ENCODE results near the gene SCYL1. TPM values are rescaled to one million over a fixed set of nuclear protein-coding genes. Genes with fewer than 3 reads are reported as not detected.
A peak's percentile ranks its signal among the peaks of the same experiment; 100 is the strongest.

The SCYL1 gene
- total RNA-seq, 1 donor from 2014 or later: 91.1 TPM

GRCh38 chr11:65479184-65480145, 45.4 kb upstream of the SCYL1 start:
- no peak for DNase-seq (ENCODE audit: low spot score in 2 of 2, unreplicated experiment in 2 of 2)
- Mint-ChIP-seq H3K27me3 (ENCODE audit: low read depth) (no peaks in the 10 kb centered on the region), H3K9me3 (no peaks in the 10 kb centered on the region), H3K27ac (peak overlapping the region; percentile 13), H3K4me1 (peaks cover 32% of the 10 kb centered on the region), H3K4me3 (no peak overlapping the region), H3K36me3 (no peaks in the 10 kb centered on the region)
- TF ChIP-seq CTCF (IDR thresholded peaks at IDR 0.05; ENCODE audit: unreplicated experiment): no peak

GRCh38 chr11:65482306-65482850, 42.5 kb upstream of the SCYL1 start:
- Mint-ChIP-seq H3K4me3 (no peak overlapping the region), H3K27ac (peak overlapping the region; percentile 51), H3K36me3 (no peaks in the 10 kb centered on the region), H3K9me3 (no peaks in the 10 kb centered on the region), H3K27me3 (ENCODE audit: low read depth) (no peaks in the 10 kb centered on the region), H3K4me1 (peaks cover 38% of the 10 kb centered on the region)
- DNase-seq (ENCODE audit: low spot score in 2 of 2, unreplicated experiment in 2 of 2): no peak
- no peak for TF ChIP-seq CTCF (IDR thresholded peaks at IDR 0.05; ENCODE audit: unreplicated experiment)

GRCh38 chr11:65485920-65486219, 39.0 kb upstream of the SCYL1 start:
- no peak for TF ChIP-seq CTCF (IDR thresholded peaks at IDR 0.05; ENCODE audit: unreplicated experiment)
- Mint-ChIP-seq H3K36me3 (no peaks in the 10 kb centered on the region), H3K9me3 (no peaks in the 10 kb centered on the region), H3K4me3 (no peak overlapping the region), H3K27me3 (ENCODE audit: low read depth) (no peaks in the 10 kb centered on the region), H3K27ac (peak overlapping the region; percentile 100), H3K4me1 (peaks cover 55% of the 10 kb centered on the region)
- DNase-seq (ENCODE audit: low spot score in 2 of 2, unreplicated experiment in 2 of 2): no peak

- peak overlapping the region; percentile 100 for H3K27ac Mint-ChIP-seq
- no peaks in the 10 kb centered on the region for H3K27me3 Mint-ChIP-seq (ENCODE audit: low read depth)
- no peak for TF ChIP-seq CTCF (IDR thresholded peaks at IDR 0.05; ENCODE audit: unreplicated experiment)
- peaks cover 61% of the 10 kb centered on the region for H3K4me1 Mint-ChIP-seq
- H3K36me3 Mint-ChIP-seq: no peaks in the 10 kb centered on the region
- no peak for DNase-seq (ENCODE audit: low spot score in 2 of 2, unreplicated experiment in 2 of 2)
- no peaks in the 10 kb centered on the region for H3K9me3 Mint-ChIP-seq
- H3K4me3 Mint-ChIP-seq: peak overlapping the region; percentile 5
Observed at GRCh38 chr11:65486570-65487466, 38.1 kb upstream of the SCYL1 start.

- no peaks in the 10 kb centered on the region for H3K36me3 Mint-ChIP-seq
- DNase-seq (ENCODE audit: low spot score in 2 of 2, unreplicated experiment in 2 of 2): peak; percentile 94 to 96
- H3K4me1 Mint-ChIP-seq: peaks cover 70% of the 10 kb centered on the region
- no peaks in the 10 kb centered on the region for H3K9me3 Mint-ChIP-seq
- no peak for TF ChIP-seq CTCF (IDR thresholded peaks at IDR 0.05; ENCODE audit: unreplicated experiment)
- H3K4me3 Mint-ChIP-seq: peak overlapping the region; percentile 32
- H3K27me3 Mint-ChIP-seq (ENCODE audit: low read depth): no peaks in the 10 kb centered on the region
- H3K27ac Mint-ChIP-seq: peak overlapping the region; percentile 100
Observed at GRCh38 chr11:65487467-65488272, 37.2 kb upstream of the SCYL1 start.
